Caki2 (cell line): Measurements from ENCODE around the gene ISL2. TPM values are rescaled to one million over a fixed set of nuclear protein-coding genes. Genes with fewer than 3 reads are reported as not detected.

Experiments used
- DNase-seq: peaks from one replicate; pipeline ENCODE4 v3.0.0-alpha.2; 2015; ENCODE audit warnings: low read depth
- in situ Hi-C: cut with HindIII; loops from 2 replicates; pipeline ENCODE4 v1.10.0; 2016; ENCODE audit warnings: low sequenced_read_pairs, low pct_unique_long_range_greater_than_20kb, mixed read lengths
- total RNA-seq: library from RNA; depleted of rRNA; stranded (reverse); fragments of >200 nt; shearing (Covaris generic); gene quantifications from 2 replicates; pipeline ENCODE4 v1.2.3, GENCODE V29; 2014; ENCODE audit warnings: low replicate concordance

Gene ISL2
- total RNA-seq, 1 experiment from 2014 or later, result 8.1 TPM

DNA sequence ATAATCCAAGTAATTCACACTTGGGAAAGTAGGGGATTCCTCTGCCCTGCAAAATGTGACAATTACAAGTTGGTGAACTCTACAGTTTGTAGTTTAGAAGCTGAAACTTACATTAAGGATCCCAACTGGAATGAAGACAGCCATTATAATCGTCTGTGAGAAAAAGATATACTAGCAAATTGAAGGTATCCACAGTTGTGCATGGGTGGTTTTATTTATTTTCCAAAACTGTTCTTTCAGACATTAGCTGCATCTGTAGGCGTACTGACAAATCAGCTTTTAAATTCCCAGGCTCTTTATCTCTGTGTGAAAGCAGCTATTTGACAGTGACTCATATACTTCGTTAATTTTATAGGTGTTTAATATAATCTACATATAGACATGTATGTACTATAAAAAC, 12.5 kb upstream of the ISL2 start:
- in situ Hi-C loops, result no loop called here

GRCh38 chr15:76325704-76326103, 10.9 kb upstream of the ISL2 start:
- DNase-seq, result no peak
- in situ Hi-C loops, result no loop called here

More for the DNA sequence above, 12.5 kb upstream of the ISL2 start:
- DNase-seq, result peak; percentile 76

DNA sequence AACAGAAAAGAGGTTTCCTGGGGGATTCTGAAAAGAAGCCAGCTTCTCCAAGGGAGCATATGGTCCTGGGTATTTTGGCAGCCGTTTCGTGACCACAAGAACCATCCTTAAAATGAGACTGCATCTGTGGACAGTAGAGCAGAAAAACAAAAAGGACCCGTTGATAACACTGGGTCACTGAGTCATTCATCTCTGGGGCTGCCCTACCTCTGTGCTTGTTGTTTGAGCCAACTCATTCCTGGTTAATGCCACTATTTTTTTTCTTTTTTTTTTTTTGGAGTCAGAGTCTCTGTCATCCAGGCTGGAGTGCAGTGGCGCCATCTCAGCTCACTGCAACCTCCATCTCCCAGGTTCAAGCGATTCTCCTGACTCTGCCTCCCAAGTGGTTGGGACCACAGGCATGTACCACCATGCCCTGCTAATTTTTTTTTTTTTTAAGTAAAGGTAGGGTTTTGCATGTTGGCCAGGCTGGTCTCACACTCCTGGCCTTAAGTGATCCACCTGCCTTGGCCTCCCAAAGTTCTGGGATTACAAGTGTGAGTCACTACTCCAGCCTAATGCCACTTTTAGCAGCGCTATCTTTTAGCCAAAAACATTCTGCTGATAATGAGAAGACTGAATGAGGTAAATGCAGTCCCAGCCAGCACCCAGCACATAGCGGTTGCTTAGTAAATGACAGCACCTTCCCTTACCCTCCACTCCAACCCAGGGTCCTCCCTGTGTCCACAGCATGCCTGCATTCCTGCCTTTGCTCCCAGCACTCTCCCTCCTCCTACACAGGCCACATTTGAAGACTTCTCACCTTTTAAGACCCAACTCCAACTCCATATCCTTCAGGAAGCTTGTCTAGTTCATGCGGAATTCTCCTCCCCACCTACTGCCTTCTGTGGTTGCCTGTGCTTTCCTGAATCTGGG, 9.1 kb upstream of the ISL2 start:
- in situ Hi-C loops, result no loop called here
- peak; percentile 91 for DNase-seq

GRCh38 chr15:76328106-76328696, 8.4 kb upstream of the ISL2 start:
- peak; percentile 55 for DNase-seq
- in situ Hi-C loops, result no loop called here

DNA sequence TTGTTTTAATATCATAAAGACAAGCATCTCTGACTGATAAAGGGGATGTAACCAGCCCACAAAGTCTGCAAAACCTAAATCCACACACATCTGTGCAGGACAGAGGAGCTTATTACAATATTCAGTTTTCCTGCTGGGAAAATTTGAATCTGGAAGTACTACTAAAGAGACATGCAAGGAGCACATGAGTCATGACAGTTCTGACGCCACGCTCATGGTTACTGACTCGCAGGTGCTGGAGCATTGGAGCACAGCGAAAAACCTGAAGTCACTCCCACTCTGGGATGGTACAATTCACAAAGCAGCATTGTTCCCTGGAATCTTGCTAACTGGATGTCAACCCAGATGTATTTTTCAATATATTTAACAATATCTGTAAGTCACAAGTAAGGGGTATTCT, 7.6 kb upstream of the ISL2 start:
- in situ Hi-C loops, result no loop called here

DNA sequence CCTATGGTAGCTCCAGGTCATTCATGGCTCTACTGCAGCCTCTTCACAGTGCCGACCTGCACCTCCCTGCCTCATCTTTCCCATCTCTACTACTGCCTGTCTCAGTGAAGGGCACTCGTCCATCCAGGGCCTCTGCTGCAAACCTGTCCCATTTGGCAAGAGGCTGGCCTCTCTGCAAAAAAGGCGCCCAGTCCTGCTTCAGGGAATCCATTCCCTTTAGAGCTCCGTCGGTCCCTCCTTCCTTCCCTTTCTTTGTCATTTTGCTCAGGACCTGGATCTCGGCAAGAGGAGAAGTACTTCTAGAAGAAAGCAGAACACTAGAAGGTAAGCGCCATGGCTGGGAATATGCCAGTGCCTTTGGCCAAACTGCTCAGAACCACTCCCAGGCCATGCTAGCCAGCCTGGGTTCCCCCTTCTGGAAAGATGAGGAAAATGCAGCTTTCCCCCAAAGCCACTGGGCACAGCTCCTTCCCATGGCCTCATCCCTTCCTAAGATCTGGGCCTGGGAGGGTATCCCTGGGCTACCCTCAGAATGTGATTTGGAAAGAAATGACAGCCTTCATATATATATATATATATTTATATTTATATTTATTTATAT, 6.4 kb upstream of the ISL2 start:
- no peak for DNase-seq
- in situ Hi-C loops, result no loop called here

More for the DNA sequence above, 7.6 kb upstream of the ISL2 start:
- peak; percentile 77 for DNase-seq

DNA sequence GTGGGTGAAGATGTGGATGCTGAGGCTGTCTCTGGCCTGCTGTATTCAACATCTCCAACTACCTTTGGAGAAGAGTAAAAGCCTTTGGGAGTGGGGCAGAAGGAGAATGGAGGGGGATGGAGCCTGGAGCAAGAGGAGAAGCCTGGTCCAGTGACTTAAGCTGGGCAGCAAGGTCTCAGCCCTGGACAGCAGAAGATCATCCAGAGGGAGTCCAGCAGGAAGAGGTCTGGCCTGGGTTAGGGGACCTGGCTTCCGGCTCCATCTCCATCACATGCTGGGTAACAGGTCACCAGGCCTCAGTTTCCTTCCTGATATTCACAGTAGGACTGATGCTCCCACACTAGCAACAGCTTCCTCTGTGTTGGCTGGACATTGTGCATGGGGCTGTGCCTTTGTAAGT, 3.8 kb upstream of the ISL2 start:
- no peak for DNase-seq
- in situ Hi-C loops, result no loop called here

GRCh38 chr15:76333309-76333708, 3.3 kb upstream of the ISL2 start:
- in situ Hi-C loops, result no loop called here
- no peak for DNase-seq

GRCh38 chr15:76333720-76334437, 2.7 kb upstream of the ISL2 start:
- DNase-seq, result no peak
- in situ Hi-C loops, result no loop called here

- no peak for DNase-seq
- in situ Hi-C loops, result no loop called here
These were observed 1.9 kb upstream of the ISL2 start for GRCh38 chr15:76334438-76335306.

- in situ Hi-C loops, result no loop called here
- no peak for DNase-seq
These were observed 993 bp upstream of the ISL2 start for GRCh38 chr15:76335307-76336253.

DNA sequence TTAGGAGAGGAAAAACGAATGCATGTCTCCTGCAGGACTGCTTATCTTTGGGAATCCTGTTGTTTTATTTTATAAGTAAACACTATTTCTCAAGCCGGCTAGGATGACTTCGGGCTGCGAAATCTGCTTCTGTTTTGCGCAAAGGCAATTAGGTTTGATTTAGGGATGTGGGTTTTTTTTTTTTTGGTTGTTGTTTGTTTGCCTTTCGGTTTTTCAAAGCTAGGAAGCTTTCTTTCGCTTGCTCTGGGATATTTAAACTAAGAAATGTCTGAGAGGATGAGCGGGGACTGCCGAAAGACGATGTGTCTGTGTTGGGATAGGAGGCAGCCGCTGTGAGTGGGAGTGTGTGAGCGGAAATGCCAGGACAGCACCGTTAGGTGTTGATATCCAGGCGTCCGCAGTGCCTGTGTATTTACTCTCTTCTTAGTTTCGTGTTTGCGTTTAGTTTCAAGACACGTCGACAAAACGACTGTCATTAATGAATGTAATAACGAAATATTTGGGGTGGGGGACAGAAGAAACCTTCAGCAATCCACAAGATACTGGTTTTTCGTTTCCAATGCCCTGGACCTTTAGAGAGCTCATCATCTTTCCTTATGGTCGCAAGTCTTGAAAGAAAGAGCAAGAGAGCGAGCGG, 604 bp downstream of the ISL2 start:
- in situ Hi-C loops, result no loop called here
- no peak for DNase-seq

DNA sequence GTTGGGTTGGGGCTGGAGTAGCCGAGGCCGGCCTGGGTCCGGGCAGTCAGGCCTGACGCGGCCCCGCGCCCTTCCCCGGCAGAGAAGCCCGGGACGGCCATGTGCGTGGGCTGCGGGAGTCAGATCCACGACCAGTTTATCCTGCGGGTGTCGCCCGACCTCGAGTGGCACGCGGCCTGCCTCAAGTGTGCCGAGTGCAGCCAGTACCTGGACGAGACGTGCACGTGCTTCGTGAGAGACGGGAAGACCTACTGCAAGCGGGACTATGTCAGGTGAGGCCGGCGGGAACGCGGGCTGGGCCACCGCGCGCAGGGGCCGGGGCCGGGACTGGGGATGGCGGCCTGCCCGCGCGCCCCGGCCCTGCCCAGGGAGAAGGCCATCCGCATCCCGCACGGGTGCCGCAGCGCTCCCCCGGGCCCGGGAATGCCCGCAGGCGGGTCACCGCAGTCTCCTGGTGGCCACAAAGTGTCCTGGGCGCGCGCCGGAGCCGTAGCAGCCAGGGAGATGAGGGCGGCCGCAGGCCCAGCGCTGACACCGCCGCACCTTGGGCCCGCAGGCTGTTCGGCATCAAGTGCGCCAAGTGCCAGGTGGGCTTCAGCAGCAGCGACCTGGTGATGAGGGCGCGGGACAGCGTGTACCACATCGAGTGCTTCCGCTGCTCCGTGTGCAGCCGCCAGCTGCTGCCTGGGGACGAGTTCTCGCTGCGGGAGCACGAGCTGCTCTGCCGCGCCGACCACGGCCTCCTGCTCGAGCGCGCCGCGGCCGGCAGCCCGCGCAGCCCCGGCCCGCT, 1.3 kb downstream of the ISL2 start:
- in situ Hi-C loops, result no loop called here
- no peak for DNase-seq

DNA sequence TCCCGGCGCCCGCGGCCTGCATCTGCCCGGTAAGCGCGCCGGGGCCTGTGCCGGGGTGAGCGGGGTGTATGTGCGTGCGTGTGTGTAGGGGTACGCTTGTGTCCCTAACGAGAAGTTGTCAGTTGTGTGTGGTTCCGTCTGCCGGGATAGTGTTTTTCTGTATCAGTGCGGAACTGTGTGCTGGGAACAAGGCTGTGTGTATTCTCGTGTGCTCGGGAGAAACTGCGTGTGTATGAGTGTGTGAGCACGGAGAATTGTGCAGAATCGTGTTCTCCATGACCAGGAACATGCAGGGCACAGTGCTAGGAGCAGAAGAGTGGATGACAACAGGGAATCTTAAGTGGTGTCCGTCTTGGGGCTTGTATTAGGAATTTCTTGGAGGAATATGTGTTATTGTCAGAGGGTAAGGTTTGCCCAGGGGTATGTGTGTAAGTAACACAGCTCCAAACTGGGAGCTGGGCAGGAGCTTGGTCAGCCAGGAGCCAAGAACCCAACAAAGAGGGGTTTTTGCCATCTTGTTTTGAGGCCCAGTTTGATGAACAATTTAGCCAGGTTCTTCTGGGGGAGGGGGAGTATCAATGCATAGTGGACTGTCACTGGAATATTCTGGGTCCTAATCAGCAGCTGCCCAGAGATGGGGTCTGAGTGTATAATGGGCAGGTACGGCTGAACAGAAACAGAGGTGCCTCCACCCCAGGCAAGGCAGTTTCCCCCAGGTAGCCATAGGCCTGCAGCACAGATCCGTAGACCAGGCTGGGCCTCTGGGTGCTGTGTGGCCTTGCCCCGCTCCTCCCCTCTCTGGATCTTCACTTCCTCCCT, 2.1 kb downstream of the ISL2 start:
- in situ Hi-C loops, result no loop called here
- no peak for DNase-seq
